Measurements from ENCODE around the gene TYROBP.

TYROBP gene

GRCh38 chr19:35861640-35862160, 46.4 kb downstream of the TYROBP start:
- no peak for DNase-seq (ENCODE audit: low read depth)
- no peak overlapping the region for H3K4me3 ChIP-seq (ENCODE audit: low read depth, low read length)
- TF ChIP-seq, protein P1, sequence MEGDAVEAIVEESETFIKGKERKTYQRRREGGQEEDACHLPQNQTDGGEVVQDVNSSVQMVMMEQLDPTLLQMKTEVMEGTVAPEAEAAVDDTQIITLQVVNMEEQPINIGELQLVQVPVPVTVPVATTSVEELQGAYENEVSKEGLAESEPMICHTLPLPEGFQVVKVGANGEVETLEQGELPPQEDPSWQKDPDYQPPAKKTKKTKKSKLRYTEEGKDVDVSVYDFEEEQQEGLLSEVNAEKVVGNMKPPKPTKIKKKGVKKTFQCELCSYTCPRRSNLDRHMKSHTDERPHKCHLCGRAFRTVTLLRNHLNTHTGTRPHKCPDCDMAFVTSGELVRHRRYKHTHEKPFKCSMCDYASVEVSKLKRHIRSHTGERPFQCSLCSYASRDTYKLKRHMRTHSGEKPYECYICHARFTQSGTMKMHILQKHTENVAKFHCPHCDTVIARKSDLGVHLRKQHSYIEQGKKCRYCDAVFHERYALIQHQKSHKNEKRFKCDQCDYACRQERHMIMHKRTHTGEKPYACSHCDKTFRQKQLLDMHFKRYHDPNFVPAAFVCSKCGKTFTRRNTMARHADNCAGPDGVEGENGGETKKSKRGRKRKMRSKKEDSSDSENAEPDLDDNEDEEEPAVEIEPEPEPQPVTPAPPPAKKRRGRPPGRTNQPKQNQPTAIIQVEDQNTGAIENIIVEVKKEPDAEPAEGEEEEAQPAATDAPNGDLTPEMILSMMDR (IDR thresholded peaks at IDR 0.05; ENCODE audit: control insufficient read depth, extremely low read depth, insufficient read depth), result no peak

- no peak overlapping the region for H3K4me3 ChIP-seq (ENCODE audit: low read depth, low read length)
- DNase-seq (ENCODE audit: low read depth), result no peak
- TF ChIP-seq, protein P1 (IDR thresholded peaks at IDR 0.05; ENCODE audit: control insufficient read depth, extremely low read depth, insufficient read depth), result no peak
Measured at GRCh38 chr19:35860818-35861639, 47.1 kb downstream of the TYROBP start.

- TF ChIP-seq, protein P1 (IDR thresholded peaks at IDR 0.05; ENCODE audit: control insufficient read depth, extremely low read depth, insufficient read depth), result no peak
- no peak overlapping the region for H3K4me3 ChIP-seq (ENCODE audit: low read depth, low read length)
- DNase-seq (ENCODE audit: low read depth), result no peak
Measured at GRCh38 chr19:35860436-35860817, 47.7 kb downstream of the TYROBP start.

DNA sequence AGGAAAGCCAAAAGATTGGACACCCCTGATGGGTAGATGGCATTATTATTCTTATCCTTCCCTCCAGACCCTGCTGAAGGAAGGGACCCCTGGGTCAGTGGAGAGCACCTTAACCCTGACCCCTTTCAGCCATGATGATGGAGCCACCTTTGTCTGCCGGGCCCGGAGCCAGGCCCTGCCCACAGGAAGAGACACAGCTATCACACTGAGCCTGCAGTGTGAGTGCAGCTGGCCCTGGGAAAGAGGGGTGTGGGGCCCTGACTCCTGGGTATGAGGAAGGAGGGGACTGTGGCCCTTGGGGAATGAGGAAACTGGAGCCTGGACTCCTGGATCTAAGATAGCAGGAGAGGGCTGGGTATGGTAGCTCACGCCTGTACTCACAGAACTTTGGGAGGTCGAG, 48.7 kb downstream of the TYROBP start:
- TF ChIP-seq, protein P1 (IDR thresholded peaks at IDR 0.05; ENCODE audit: control insufficient read depth, extremely low read depth, insufficient read depth), result no peak
- no peak overlapping the region for H3K4me3 ChIP-seq (ENCODE audit: low read depth, low read length)
- DNase-seq (ENCODE audit: low read depth), result no peak

GRCh38 chr19:35858311-35858710, 49.8 kb downstream of the TYROBP start:
- DNase-seq (ENCODE audit: low read depth), result no peak
- TF ChIP-seq, protein P1 (IDR thresholded peaks at IDR 0.05; ENCODE audit: control insufficient read depth, extremely low read depth, insufficient read depth), result no peak
- H3K4me3 ChIP-seq (ENCODE audit: low read depth, low read length), result no peak overlapping the region

DNA sequence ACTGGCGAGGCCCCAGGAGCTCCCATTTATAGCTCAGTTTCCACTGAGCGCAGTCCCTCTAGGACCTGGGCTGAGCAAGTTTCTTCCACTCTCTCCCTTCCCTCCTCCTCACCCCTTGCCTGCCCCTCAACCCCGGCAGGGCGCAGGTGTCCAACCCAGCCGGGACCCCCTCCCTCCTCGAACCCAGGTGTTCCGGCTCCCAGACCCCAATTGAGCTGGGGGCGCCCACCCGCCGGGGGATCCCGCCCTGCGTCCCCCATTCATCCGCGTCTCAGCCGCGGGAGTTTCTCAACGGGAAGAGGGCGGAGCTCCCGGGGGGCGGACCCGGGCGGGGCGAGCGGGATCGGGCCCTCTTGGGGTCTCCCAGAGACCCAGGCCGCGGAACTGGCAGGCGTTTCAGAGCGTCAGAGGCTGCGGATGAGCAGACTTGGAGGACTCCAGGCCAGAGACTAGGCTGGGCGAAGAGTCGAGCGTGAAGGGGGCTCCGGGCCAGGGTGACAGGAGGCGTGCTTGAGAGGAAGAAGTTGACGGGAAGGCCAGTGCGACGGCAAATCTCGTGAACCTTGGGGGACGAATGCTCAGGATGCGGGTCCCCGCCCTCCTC, 51.4 kb downstream of the TYROBP start, which contains the start of gene KIRREL2:
Gene KIRREL2, plus strand, starts transcription at position 366 of the 604 bp plus-strand sequence. Its CDS starts 209 bp downstream, at position 575.
- DNase-seq (ENCODE audit: low read depth), result no peak
- TF ChIP-seq, protein P1 (IDR thresholded peaks at IDR 0.05; ENCODE audit: control insufficient read depth, extremely low read depth, insufficient read depth), result no peak
- no peak within 1 kb of the TSS for H3K4me3 ChIP-seq (ENCODE audit: low read depth, low read length)

All from LNCaP clone FGC (cell line).